ENCODE results near the gene BMP2K. TPM values are rescaled to one million over a fixed set of nuclear protein-coding genes. Genes with fewer than 3 reads are reported as not detected.
"Not testable (repeated sequence)": the region's sequence is repeated elsewhere in the genome, so short reads cannot be mapped to it uniquely, and the experiment has no call there.

Gene BMP2K
- total and polyA plus RNA-seq, 8 donors, result 4.7 to 68.7 (median 17.0) TPM

DNA sequence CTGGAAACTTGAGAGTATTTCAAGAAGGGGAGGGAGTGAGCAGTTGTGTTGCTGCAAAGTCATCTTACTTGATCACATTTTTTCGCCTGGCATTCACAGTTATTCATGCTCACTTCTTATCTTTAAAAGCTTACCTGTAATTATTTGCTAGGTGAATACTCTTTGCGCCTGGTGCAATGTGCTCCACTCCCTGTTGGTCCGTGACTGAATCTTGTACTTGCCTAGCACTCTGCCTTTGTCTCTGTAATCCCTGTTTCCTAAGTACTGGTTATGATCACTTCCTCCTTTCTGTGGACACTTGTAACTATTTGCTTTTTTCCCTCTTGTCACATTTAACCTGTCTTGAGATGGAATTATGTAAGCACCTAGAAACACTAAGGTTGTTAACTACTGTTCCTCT, 5.8 kb downstream of the BMP2K start:
- intact Hi-C loops (cut with DNase I; ENCODE audit: low total_unique reads), result no loop called here
- no peaks in the 10 kb centered on the region for H3K9me3 ChIP-seq
- DNase-seq, result peak in 1 of 2 donors; percentile 43
- 31 to 63% (median 47%) methylated on average over 3 of the region's 3 CpGs for WGBS, 5 donors
- H3K27ac ChIP-seq, result peak overlapping the region in 2 of 5 donors; percentile 3 to 21
- TF ChIP-seq POLR2A (IDR thresholded peaks at IDR 0.05) (no peak), POLR2AphosphoS5 (IDR thresholded peaks at IDR 0.05) (peak in 1 of 3 donors; percentile 39)
- H3K36me3 ChIP-seq, result no peaks in the 10 kb centered on the region
- peaks cover 21 to 58% (median 38%) of the 10 kb centered on the region in 4 donors for H3K4me1 ChIP-seq
- no peak overlapping the region for H3K4me3 ChIP-seq
- H3K27me3 ChIP-seq, result no peaks in the 10 kb centered on the region

DNA sequence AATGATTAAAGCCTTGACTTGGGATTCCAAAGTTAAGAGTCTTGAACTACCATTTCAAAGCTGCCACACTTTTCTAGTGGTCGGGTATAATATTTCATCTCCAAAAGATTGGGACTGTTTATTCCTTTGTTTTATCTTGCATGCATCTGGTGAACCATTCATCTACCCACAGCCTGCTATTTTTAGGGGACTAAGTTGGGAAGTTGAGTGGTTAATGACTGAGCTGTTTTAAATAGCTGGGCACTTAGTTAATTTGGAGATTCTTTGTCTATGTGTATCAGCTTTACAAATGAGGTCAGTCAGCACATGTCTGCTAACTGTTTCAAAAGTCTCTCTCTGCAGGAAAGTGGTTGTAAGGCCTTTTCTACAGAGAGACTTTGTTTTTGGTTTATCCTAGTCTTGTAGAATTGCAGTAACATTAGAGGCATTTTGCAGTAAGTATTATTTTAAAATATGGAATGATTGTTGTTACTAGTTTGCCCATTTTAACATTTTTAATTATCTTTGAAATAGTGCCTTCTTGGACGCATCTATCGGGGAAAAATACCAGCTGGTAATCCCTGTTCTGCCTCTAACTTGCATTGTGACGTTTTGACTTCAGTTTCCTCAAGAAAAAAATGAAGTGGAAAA, 8.2 kb downstream of the BMP2K start:
- intact Hi-C loops (cut with DNase I; ENCODE audit: low total_unique reads), result no loop called here
- peak in 1 of 2 donors; percentile 22 for DNase-seq
- Histone ChIP-seq H3K27me3 (no peaks in the 10 kb centered on the region), H3K36me3 (no peaks in the 10 kb centered on the region), H3K4me3 (no peak overlapping the region), H3K4me1 (peaks cover 12 to 49% (median 31%) of the 10 kb centered on the region in 4 donors), H3K27ac (peak overlapping the region in 1 of 5 donors; percentile 2), H3K9me3 (no peaks in the 10 kb centered on the region)
- WGBS, 5 donors, result 57 to 84% (median 71%) methylated on average over 4 of the region's 4 CpGs
- TF ChIP-seq EP300 (IDR thresholded peaks at IDR 0.05) (no peak), POLR2AphosphoS5 (IDR thresholded peaks at IDR 0.05) (no peak), POLR2A (IDR thresholded peaks at IDR 0.05) (no peak)
- TF ChIP-seq, protein P1, sequence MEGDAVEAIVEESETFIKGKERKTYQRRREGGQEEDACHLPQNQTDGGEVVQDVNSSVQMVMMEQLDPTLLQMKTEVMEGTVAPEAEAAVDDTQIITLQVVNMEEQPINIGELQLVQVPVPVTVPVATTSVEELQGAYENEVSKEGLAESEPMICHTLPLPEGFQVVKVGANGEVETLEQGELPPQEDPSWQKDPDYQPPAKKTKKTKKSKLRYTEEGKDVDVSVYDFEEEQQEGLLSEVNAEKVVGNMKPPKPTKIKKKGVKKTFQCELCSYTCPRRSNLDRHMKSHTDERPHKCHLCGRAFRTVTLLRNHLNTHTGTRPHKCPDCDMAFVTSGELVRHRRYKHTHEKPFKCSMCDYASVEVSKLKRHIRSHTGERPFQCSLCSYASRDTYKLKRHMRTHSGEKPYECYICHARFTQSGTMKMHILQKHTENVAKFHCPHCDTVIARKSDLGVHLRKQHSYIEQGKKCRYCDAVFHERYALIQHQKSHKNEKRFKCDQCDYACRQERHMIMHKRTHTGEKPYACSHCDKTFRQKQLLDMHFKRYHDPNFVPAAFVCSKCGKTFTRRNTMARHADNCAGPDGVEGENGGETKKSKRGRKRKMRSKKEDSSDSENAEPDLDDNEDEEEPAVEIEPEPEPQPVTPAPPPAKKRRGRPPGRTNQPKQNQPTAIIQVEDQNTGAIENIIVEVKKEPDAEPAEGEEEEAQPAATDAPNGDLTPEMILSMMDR (IDR thresholded peaks at IDR 0.05), result no peak

DNA sequence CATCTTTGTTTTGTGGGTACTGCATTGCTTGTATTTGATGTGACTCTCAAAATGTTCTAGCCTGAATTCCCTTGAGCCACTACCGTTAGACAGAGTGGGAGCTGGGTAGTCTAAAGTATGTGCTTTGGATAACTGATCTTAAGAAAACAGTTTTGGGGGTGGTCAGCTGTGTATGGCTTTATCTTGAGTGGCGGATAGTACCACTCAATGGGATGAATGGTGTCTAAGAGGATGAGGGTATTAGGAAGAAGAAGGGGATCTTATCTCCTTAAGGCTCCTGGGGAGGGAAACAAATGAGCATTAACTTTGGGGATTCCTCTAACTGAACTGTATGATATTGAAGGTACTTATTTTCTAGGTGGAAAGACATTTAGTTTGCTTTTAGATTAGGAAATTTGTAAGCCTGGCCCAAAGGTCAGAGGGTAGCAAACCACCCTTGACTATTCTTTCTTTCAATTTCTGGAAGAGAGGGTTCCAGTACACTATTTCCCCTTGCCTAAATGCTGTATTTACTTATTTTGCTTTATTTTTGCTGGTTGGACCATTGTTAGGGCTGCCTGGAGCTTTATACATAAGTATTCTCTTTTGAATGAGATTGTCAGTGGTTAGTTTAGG, 11.3 kb downstream of the BMP2K start:
- no peak overlapping the region for H3K4me3 ChIP-seq
- no peaks in the 10 kb centered on the region for H3K9me3 ChIP-seq
- H3K27ac ChIP-seq, result no peak overlapping the region
- DNase-seq, result no peak
- no peak for TF ChIP-seq POLR2A (IDR thresholded peaks at IDR 0.05)
- TF ChIP-seq EP300 (IDR thresholded peaks at IDR 0.05), result no peak
- TF ChIP-seq POLR2AphosphoS5 (IDR thresholded peaks at IDR 0.05), result no peak
- TF ChIP-seq, protein P1 (IDR thresholded peaks at IDR 0.05), result no peak
- WGBS, 5 donors, result 73 to 94% (median 89%) methylated on average over 2 of the region's 2 CpGs
- no peaks in the 10 kb centered on the region for H3K36me3 ChIP-seq
- intact Hi-C loops (cut with DNase I; ENCODE audit: low total_unique reads), result no loop called here
- peaks cover 0 to 35% (median 12%) of the 10 kb centered on the region in 4 donors for H3K4me1 ChIP-seq
- H3K27me3 ChIP-seq, result no peaks in the 10 kb centered on the region

DNA sequence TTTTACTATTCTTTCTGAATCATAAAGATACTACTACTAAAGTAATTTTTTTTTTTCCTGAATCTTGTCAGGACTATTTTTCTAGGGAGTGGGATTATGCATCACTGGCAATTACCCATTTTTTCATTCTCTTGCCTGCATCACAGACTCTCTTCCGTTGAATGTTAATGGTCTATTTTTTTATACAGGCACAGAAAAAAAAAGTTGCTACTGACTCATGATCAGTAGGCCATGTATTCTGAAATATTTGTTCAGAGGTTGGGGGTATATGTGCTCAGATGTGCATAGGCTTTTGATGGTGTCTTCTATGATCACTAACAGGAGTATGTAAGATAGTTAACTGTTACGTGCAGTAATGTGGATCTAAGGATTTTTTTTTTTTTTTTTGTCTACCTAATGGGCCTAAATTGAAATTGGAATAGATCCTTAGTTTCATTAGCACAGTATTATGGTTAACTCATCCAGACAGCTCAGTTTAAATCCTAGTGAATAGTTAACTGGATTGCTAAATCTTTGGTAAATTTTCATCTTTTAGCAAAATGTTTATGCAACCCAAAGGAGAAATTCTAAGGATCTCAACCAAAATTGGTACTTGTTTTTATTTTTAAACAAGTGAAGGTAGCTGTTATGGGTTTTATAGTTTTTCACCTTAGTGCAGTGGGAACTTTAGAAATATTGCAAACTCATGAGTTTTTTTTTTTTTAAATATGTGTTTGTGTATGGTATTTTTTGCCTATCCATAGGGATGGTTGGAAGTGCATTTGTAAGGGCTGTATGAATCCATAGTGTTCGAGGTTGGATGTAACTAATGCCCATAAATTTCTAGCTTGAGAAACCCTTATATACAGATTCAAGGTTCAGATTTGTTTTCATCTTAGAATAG, 12.1 kb downstream of the BMP2K start:
- no peak overlapping the region for H3K4me3 ChIP-seq
- WGBS, 5 donors, result 84 to 94% (median 91%) methylated on average over 3 of the region's 3 CpGs
- peaks cover 0 to 33% (median 11%) of the 10 kb centered on the region in 4 donors for H3K4me1 ChIP-seq
- intact Hi-C loops (cut with DNase I; ENCODE audit: low total_unique reads), result no loop called here
- H3K36me3 ChIP-seq, result no peaks in the 10 kb centered on the region
- no peak overlapping the region for H3K27ac ChIP-seq
- H3K9me3 ChIP-seq, result no peaks in the 10 kb centered on the region
- no peak for DNase-seq
- TF ChIP-seq EP300 (IDR thresholded peaks at IDR 0.05), result no peak
- TF ChIP-seq POLR2A (IDR thresholded peaks at IDR 0.05), result no peak
- TF ChIP-seq POLR2AphosphoS5 (IDR thresholded peaks at IDR 0.05), result no peak
- TF ChIP-seq, protein P1 (IDR thresholded peaks at IDR 0.05), result no peak
- no peaks in the 10 kb centered on the region for H3K27me3 ChIP-seq

DNA sequence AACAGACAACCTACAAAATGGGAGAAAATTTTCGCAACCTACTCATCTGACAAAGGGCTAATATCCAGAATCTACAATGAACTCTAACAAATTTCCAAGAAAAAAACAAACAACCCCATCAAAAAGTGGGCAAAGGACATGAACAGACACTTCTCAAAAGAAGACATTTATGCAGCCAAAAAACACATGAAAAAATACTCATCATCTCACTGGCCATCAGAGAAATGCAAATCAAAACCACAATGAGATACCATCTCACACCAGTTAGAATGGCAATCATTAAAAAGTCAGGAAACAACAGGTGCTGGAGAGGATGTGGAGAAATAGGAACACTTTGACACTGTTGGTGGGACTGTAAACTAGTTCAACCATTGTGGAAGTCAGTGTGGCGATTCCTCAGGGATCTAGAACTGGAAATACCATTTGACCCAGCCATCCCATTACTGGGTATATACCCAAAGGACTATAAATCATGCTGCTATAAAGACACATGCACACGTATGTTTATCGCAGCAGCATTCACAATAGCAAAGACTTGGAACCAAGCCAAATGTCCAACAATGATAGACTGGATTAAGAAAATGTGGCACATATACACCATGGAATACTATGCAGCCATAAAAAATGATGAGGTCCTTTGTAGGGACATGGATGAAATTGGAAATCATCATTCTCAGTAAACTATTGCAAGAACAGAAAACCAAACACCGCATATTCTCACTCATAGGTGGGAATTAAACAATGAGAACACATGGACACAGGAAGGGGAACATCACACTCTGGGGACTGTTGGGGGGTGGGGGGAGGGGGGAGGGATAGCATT, 19.7 kb downstream of the BMP2K start:
- DNase-seq; intact Hi-C loops (cut with DNase I; ENCODE audit: low total_unique reads); H3K27ac ChIP-seq; H3K27me3 ChIP-seq; H3K36me3 ChIP-seq; H3K4me1 ChIP-seq; H3K4me3 ChIP-seq; H3K9me3 ChIP-seq: not testable (repeated sequence)
- WGBS, 5 donors, result 94 to 97% (median 96%) methylated on average over 4 of the region's 5 CpGs

All from stomach (tissue), 9 donors.